ENCODE data around the gene PGC. TPM values are rescaled to one million over a fixed set of nuclear protein-coding genes. Genes with fewer than 3 reads are reported as not detected.

PGC gene
- total RNA-seq, 4 donors from 2014 or later, result not detected

DNA sequence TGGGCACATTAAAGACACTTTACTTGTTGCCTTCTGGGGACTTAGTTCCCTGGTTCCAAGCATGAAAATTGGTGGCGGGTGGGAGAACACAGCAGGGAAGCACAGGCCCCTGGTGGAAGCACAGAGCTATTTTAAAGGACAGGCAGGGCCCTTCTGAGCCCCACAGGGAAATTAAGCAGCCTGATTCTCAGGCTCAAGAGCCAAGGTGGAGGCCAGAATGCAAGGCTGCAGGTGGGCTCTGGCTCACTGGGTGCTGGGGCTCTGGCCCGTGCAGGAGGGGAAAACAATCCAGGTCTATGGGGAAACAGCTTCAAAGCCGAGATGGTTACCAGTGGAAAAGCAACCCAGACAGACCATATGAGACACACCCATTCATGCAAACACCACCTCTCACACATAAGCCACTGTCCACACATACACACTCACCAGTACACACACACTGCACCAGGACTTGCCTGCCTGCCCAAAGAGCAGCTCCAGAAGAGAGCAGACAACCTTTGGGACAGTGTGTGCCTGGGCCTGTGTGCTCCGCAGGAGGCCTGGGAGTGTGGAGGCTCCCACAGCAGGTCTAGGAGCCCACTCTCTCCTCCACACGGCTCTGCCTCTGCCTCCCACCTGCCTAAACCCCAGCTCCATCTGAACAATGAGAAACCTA, 42.4 kb downstream of the PGC start:
- intact Hi-C loops (cut with DNase I), result loop anchor here (10.0 kb wide), 1 partner anchor 70 kb away; the partner anchor contains the start of gene FRS3
- Histone ChIP-seq H3K4me3 (replicated peaks in 1 of 3) (no peak overlapping the region), H3K27ac (peak overlapping the region; percentile 89 to 95 (median 94)), H3K27me3 (no peaks in the 10 kb centered on the region), H3K36me3 (no peaks in the 10 kb centered on the region), H3K4me1 (peaks cover 40 to 74% of the 10 kb centered on the region in 2 donors), H3K9me3 (no peaks in the 10 kb centered on the region)
- no peak for DNase-seq
- TF ChIP-seq, protein P1, sequence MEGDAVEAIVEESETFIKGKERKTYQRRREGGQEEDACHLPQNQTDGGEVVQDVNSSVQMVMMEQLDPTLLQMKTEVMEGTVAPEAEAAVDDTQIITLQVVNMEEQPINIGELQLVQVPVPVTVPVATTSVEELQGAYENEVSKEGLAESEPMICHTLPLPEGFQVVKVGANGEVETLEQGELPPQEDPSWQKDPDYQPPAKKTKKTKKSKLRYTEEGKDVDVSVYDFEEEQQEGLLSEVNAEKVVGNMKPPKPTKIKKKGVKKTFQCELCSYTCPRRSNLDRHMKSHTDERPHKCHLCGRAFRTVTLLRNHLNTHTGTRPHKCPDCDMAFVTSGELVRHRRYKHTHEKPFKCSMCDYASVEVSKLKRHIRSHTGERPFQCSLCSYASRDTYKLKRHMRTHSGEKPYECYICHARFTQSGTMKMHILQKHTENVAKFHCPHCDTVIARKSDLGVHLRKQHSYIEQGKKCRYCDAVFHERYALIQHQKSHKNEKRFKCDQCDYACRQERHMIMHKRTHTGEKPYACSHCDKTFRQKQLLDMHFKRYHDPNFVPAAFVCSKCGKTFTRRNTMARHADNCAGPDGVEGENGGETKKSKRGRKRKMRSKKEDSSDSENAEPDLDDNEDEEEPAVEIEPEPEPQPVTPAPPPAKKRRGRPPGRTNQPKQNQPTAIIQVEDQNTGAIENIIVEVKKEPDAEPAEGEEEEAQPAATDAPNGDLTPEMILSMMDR (IDR thresholded peaks at IDR 0.05), result no peak
- TF ChIP-seq POLR2A (IDR thresholded peaks at IDR 0.05), result no peak
- WGBS, 2 donors, result 92 to 96% methylated on average over 5 of the region's 5 CpGs

DNA sequence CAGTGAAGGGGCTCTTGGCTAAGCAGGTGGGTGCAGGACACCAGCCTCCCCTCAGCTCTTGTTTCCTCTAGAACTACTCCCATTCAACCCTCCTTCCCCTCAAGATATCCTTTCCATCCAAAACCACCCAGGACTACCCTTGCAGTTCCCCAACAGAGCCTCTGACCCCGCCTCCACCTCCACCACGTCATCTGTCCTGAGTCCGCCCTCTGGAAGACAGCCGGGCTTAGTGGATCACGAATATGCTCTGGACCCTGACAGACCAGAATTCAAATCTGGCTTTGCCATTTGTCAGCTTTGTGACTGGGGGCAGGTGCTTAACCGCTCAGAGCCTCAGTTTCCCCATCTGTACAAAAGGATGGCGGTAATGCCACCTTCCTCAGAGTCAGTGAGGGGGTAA, 43.2 kb downstream of the PGC start:
- peaks cover 40 to 73% of the 10 kb centered on the region in 2 donors for H3K4me1 ChIP-seq
- WGBS, 2 donors, result 80 to 88% methylated on average over 7 of the region's 7 CpGs

DNA sequence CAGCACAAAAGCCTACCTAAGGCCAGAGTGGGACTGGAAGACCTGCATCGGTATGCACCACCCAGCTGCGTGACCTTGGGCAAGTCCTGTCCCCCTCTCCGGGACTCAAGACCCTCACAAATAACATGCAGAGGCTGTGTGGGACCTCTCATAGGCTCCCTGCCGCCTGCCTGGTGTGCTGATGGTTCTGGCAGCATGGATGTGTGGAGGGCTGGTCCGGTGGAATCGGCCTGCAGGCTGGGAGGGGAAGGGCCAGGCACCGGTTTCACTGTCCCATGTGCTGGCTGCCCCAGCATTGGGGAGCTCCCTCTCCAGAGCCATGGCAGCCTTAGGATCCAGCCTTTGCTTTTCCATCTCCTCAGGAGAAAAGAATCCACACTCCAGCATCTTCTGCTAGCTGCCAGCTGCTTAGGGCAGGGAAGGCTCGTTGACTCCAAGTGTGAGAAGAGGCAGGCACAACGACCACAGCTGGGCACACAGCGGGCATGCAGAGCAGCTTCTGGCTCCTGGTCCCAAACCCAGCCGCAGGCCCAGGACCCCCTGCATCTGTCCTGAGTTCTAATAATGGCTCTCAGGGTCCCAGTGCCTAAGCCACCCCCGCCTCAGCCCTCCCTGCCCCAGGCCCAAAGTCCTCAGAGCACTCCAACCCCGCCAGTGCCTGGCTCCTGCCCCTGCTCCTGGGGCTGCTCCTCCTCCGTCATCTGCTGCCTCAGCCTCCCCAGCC, 44.3 kb downstream of the PGC start:
- no peak for DNase-seq
- TF ChIP-seq, protein P1 (IDR thresholded peaks at IDR 0.05), result no peak
- no peak for TF ChIP-seq POLR2A (IDR thresholded peaks at IDR 0.05)
- Histone ChIP-seq H3K4me3 (replicated peaks in 1 of 3) (no peak overlapping the region), H3K9me3 (no peaks in the 10 kb centered on the region), H3K27ac (no peak overlapping the region), H3K36me3 (no peaks in the 10 kb centered on the region), H3K27me3 (no peaks in the 10 kb centered on the region), H3K4me1 (peaks cover 34 to 65% of the 10 kb centered on the region in 2 donors)
- intact Hi-C loops (cut with DNase I), result loop anchor here (10.0 kb wide), 1 partner anchor 72 kb away; the partner anchor contains the start of gene FRS3
- 79 to 81% methylated on average over 9 to 12 of the region's 14 CpGs for WGBS, 2 donors

More for the DNA sequence above, 43.2 kb downstream of the PGC start:
- Histone ChIP-seq H3K27me3 (no peaks in the 10 kb centered on the region), H3K27ac (no peak overlapping the region), H3K4me3 (replicated peaks in 1 of 3) (no peak overlapping the region), H3K9me3 (no peaks in the 10 kb centered on the region), H3K36me3 (no peaks in the 10 kb centered on the region)
- TF ChIP-seq, protein P1 (IDR thresholded peaks at IDR 0.05), result no peak
- TF ChIP-seq POLR2A (IDR thresholded peaks at IDR 0.05), result no peak
- DNase-seq, result no peak
- intact Hi-C loops (cut with DNase I), result loop anchor here (10.0 kb wide), 1 partner anchor 71 kb away; the partner anchor contains the start of gene FRS3

- H3K4me1 ChIP-seq, result peaks cover 31 to 58% of the 10 kb centered on the region in 2 donors
- TF ChIP-seq, protein P1 (IDR thresholded peaks at IDR 0.05), result no peak
- TF ChIP-seq POLR2A (IDR thresholded peaks at IDR 0.05), result no peak
- intact Hi-C loops (cut with DNase I), result loop anchor here (10.0 kb wide), 1 partner anchor 73 kb away; the partner anchor contains the start of gene FRS3
Observed at GRCh38 chr6:41702089-41702745, 45.0 kb downstream of the PGC start.

More at GRCh38 chr6:41702089-41702745, 45.0 kb downstream of the PGC start:
- no peaks in the 10 kb centered on the region for H3K9me3 ChIP-seq
- H3K36me3 ChIP-seq, result no peaks in the 10 kb centered on the region
- DNase-seq, result no peak
- WGBS, 2 donors, result 96% methylated on average over 10 of the region's 10 CpGs
- H3K27ac ChIP-seq, result no peak overlapping the region
- H3K4me3 ChIP-seq (replicated peaks in 1 of 3), result no peak overlapping the region
- H3K27me3 ChIP-seq, result no peaks in the 10 kb centered on the region

Data from thyroid gland (tissue), 4 donors.